ENCODE data around the gene TTC39A. TPM values are rescaled to one million over a fixed set of nuclear protein-coding genes. Genes with fewer than 3 reads are reported as not detected.

The TTC39A gene
- total and polyA plus RNA-seq, 8 donors = 8.3 to 159 (median 32.4) TPM

GRCh38 chr1:51347398-51348146 is 17.2 kb upstream of the TTC39A start:
- peaks cover 0 to 37% (median 16%) of the 10 kb centered on the region in 3 donors for H3K27me3 ChIP-seq
- WGBS, 5 donors = 76 to 85% (median 82%) methylated on average over 6 of the region's 6 CpGs
- H3K27ac ChIP-seq = no peak overlapping the region
- no peaks in the 10 kb centered on the region for H3K36me3 ChIP-seq
- DNase-seq = no peak
- no peak overlapping the region for H3K4me3 ChIP-seq
- intact Hi-C loops (cut with DNase I; ENCODE audit: low total_unique reads) = no loop called here
- no peaks in the 10 kb centered on the region for H3K9me3 ChIP-seq
- TF ChIP-seq EP300 (IDR thresholded peaks at IDR 0.05) (no peak), CTCF (IDR thresholded peaks at IDR 0.05) (no peak), POLR2A (IDR thresholded peaks at IDR 0.05) (no peak), POLR2AphosphoS5 (IDR thresholded peaks at IDR 0.05) (no peak)
- peaks cover 11 to 24% (median 17%) of the 10 kb centered on the region in 4 donors for H3K4me1 ChIP-seq

GRCh38 chr1:51346086-51346942 is 16.0 kb upstream of the TTC39A start:
- intact Hi-C loops (cut with DNase I; ENCODE audit: low total_unique reads) = no loop called here
- no peaks in the 10 kb centered on the region for H3K36me3 ChIP-seq
- peaks cover 0 to 48% (median 16%) of the 10 kb centered on the region in 3 donors for H3K27me3 ChIP-seq
- 52 to 59% (median 59%) methylated on average over 7 of the region's 7 CpGs for WGBS, 5 donors
- peaks cover 11 to 24% (median 17%) of the 10 kb centered on the region in 4 donors for H3K4me1 ChIP-seq
- DNase-seq = no peak
- no peak overlapping the region for H3K4me3 ChIP-seq
- H3K9me3 ChIP-seq = no peaks in the 10 kb centered on the region
- no peak overlapping the region for H3K27ac ChIP-seq
- no peak for TF ChIP-seq EP300 (IDR thresholded peaks at IDR 0.05)
- TF ChIP-seq POLR2A (IDR thresholded peaks at IDR 0.05) = no peak
- no peak for TF ChIP-seq CTCF (IDR thresholded peaks at IDR 0.05)

GRCh38 chr1:51345300-51345687 is 14.9 kb upstream of the TTC39A start:
- Histone ChIP-seq H3K9me3 (no peaks in the 10 kb centered on the region), H3K27me3 (peaks cover 0 to 50% (median 16%) of the 10 kb centered on the region in 3 donors), H3K27ac (no peak overlapping the region), H3K4me1 (peaks cover 11 to 24% (median 17%) of the 10 kb centered on the region in 4 donors), H3K36me3 (no peaks in the 10 kb centered on the region), H3K4me3 (peak overlapping the region in 2 of 4 donors; percentile 44 to 53)
- 50 to 70% (median 55%) methylated on average over 5 to 15 of the region's 15 CpGs for whole genome bisulfite sequencing, 5 donors
- TF ChIP-seq CTCF (IDR thresholded peaks at IDR 0.05) = no peak
- no peak for TF ChIP-seq POLR2A (IDR thresholded peaks at IDR 0.05)
- no peak for TF ChIP-seq POLR2AphosphoS5 (IDR thresholded peaks at IDR 0.05)
- TF ChIP-seq EP300 (IDR thresholded peaks at IDR 0.05) = no peak
- intact Hi-C loops (cut with DNase I; ENCODE audit: low total_unique reads) = no loop called here
- no peak for DNase-seq

GRCh38 chr1:51344602-51345299 is 14.4 kb upstream of the TTC39A start:
- Histone ChIP-seq H3K4me1 (peaks cover 11 to 24% (median 17%) of the 10 kb centered on the region in 4 donors), H3K27me3 (peaks cover 0 to 50% (median 16%) of the 10 kb centered on the region in 3 donors), H3K27ac (peak overlapping the region in 2 of 5 donors; percentile 30 to 52), H3K4me3 (peak overlapping the region; percentile 35 to 53 (median 42)), H3K9me3 (no peaks in the 10 kb centered on the region), H3K36me3 (no peaks in the 10 kb centered on the region)
- peak; percentile 73 to 76 for DNase-seq
- TF ChIP-seq CTCF (IDR thresholded peaks at IDR 0.05) = peak in 2 of 7 experiments; percentile 21 to 45
- no peak for TF ChIP-seq POLR2A (IDR thresholded peaks at IDR 0.05)
- TF ChIP-seq POLR2AphosphoS5 (IDR thresholded peaks at IDR 0.05) = no peak
- no peak for TF ChIP-seq EP300 (IDR thresholded peaks at IDR 0.05)
- 3 to 10% (median 3%) methylated on average over 22 to 60 of the region's 60 CpGs for WGBS, 5 donors
- intact Hi-C loops (cut with DNase I; ENCODE audit: low total_unique reads) = no loop called here
